WTC11 (cell line): ENCODE measurements around the gene NUP62. TPM values are rescaled to one million over a fixed set of nuclear protein-coding genes. Genes with fewer than 3 reads are reported as not detected.

ENCODE experiments used
- ATAC-seq: fragments of 200-7000 bp; cut with Tn5 transposase; 2 replicates; pipeline ENCODE4 v1.10.0; 2021; ENCODE audit warnings: mild to moderate bottlenecking, moderate library complexity
- CTCF ChIA-PET: fragments of 300-600 bp; sonication (Branson Sonifier 250); formaldehyde crosslinking; loops from one replicate; lab custom pipeline; 2021; ENCODE audit warnings: antibody characterized with exemption; lab: Charles Lee
- POLR2A ChIA-PET: fragments of 350-600 bp; sonication (Branson Sonifier 250); formaldehyde crosslinking; loops from one replicate; lab custom pipeline; 2021; ENCODE audit warnings: antibody characterized with exemption; lab: Charles Lee
- DNase-seq: peaks from one replicate; pipeline ENCODE4 v3.0.0; 2021; ENCODE audit warnings: low spot score
- H3K27ac Mint-ChIP-seq: 2 replicates; pipeline ENCODE4 v1.8.0; 2021; ENCODE audit warnings: mixed read lengths
- H3K27me3 Mint-ChIP-seq: 2 replicates; pipeline ENCODE4 v1.8.0; 2021; ENCODE audit warnings: low read depth, mild to moderate bottlenecking, moderate library complexity, mixed read lengths
- H3K36me3 Mint-ChIP-seq: 2 replicates; pipeline ENCODE4 v1.8.0; 2021; ENCODE audit warnings: mixed read lengths
- H3K4me1 Mint-ChIP-seq: 2 replicates; pipeline ENCODE4 v1.8.0; 2022; ENCODE audit warnings: mixed read lengths
- H3K4me3 Mint-ChIP-seq: 2 replicates; pipeline ENCODE4 v1.8.0; 2021; ENCODE audit warnings: mild to moderate bottlenecking, moderate library complexity, mixed read lengths
- H3K9me3 Mint-ChIP-seq: 2 replicates; pipeline ENCODE4 v1.8.0; 2021; ENCODE audit warnings: mixed read lengths
- ATF3 ChIP-seq: sonication (generic); formaldehyde crosslinking; conservative IDR thresholded peaks from 2 replicates; pipeline ENCODE4 v1.8.1; 2022; ENCODE audit warnings: mild to moderate bottlenecking, missing genetic modification reagents
- CREM ChIP-seq: sonication (generic); formaldehyde crosslinking; IDR thresholded peaks from 2 replicates; pipeline ENCODE4 v1.8.1; 2022; ENCODE audit warnings: mild to moderate bottlenecking, missing genetic modification reagents, moderate library complexity
- CTCF ChIP-seq: fragments of 200-600 bp; IDR thresholded peaks from 2 replicates; pipeline ENCODE4 v1.8.0; 2022; ENCODE audit warnings: antibody characterized with exemption
- ELF4 ChIP-seq: sonication (generic); formaldehyde crosslinking; IDR thresholded peaks from 2 replicates; pipeline ENCODE4 v1.8.1; 2022; ENCODE audit warnings: low read depth, mild to moderate bottlenecking, moderate library complexity, missing genetic modification reagents
- EMX1 ChIP-seq: fragments of 250-450 bp; sonication (Bioruptor Pico); IDR thresholded peaks from 2 replicates; pipeline ENCODE4 v1.8.0; 2021; ENCODE audit warnings: mild to moderate bottlenecking
- ERG ChIP-seq: fragments of 250-450 bp; sonication (Bioruptor Pico); IDR thresholded peaks from 2 replicates; pipeline ENCODE4 v1.8.0; 2021; ENCODE audit warnings: mild to moderate bottlenecking
- FOXK1 ChIP-seq: sonication (generic); formaldehyde crosslinking; IDR thresholded peaks from 2 replicates; pipeline ENCODE4 v1.8.0; 2022; ENCODE audit warnings: mild to moderate bottlenecking, moderate library complexity, missing genetic modification reagents
- HMGA2 ChIP-seq: fragments of 250-450 bp; sonication (Bioruptor Pico); IDR thresholded peaks from 2 replicates; pipeline ENCODE4 v1.4.0; 2021; ENCODE audit warnings: mild to moderate bottlenecking, moderate library complexity
- IRF1 ChIP-seq: sonication (generic); formaldehyde crosslinking; IDR thresholded peaks from 2 replicates; pipeline ENCODE4 v1.8.0; 2023; ENCODE audit warnings: missing genetic modification reagents
- JAZF1 ChIP-seq: fragments of 250-450 bp; sonication (Bioruptor Pico); IDR thresholded peaks from 2 replicates; pipeline ENCODE4 v1.9.0; 2021; ENCODE audit warnings: moderate library complexity, mild to moderate bottlenecking, inconsistent platforms
- NFE2L1 ChIP-seq: sonication (generic); formaldehyde crosslinking; IDR thresholded peaks from 2 replicates; pipeline ENCODE4 v1.8.1; 2023; ENCODE audit warnings: missing genetic modification reagents
- NR3C1 ChIP-seq: sonication (generic); formaldehyde crosslinking; conservative IDR thresholded peaks from 2 replicates; pipeline ENCODE4 v1.8.1; 2023; ENCODE audit warnings: low read depth, mild to moderate bottlenecking, missing genetic modification reagents
- STAT6 ChIP-seq: sonication (generic); formaldehyde crosslinking; conservative IDR thresholded peaks from 2 replicates; pipeline ENCODE4 v1.8.1; 2023; ENCODE audit warnings: mild to moderate bottlenecking, low read depth, missing genetic modification reagents, moderate library complexity
- TEAD1 ChIP-seq: sonication (generic); formaldehyde crosslinking; IDR thresholded peaks from 2 replicates; pipeline ENCODE4 v1.8.0; 2022; ENCODE audit warnings: mild to moderate bottlenecking, missing genetic modification reagents
- TP53 ChIP-seq: sonication (generic); formaldehyde crosslinking; IDR thresholded peaks from 2 replicates; pipeline ENCODE4 v1.8.1; 2023; ENCODE audit warnings: mild to moderate bottlenecking, missing genetic modification reagents
- USF1 ChIP-seq: sonication (generic); formaldehyde crosslinking; IDR thresholded peaks from 2 replicates; pipeline ENCODE4 v1.8.0; 2022; ENCODE audit warnings: mild to moderate bottlenecking, missing genetic modification reagents
- USF2 ChIP-seq: sonication (generic); formaldehyde crosslinking; IDR thresholded peaks from 2 replicates; pipeline ENCODE4 v1.8.1; 2023; ENCODE audit warnings: mild to moderate bottlenecking, missing genetic modification reagents, moderate library complexity
- ZNF232 ChIP-seq: sonication (generic); formaldehyde crosslinking; IDR thresholded peaks from 2 replicates; pipeline ENCODE4 v1.8.0; 2022; ENCODE audit warnings: mild to moderate bottlenecking, missing genetic modification reagents
- ZNF512 ChIP-seq: sonication (generic); formaldehyde crosslinking; IDR thresholded peaks from 2 replicates; pipeline ENCODE4 v1.8.1; 2022; ENCODE audit warnings: missing genetic modification reagents, borderline replicate concordance
- total RNA-seq: library from RNA; stranded (reverse); gene quantifications from 3 replicates; pipeline ENCODE4 v1.2.3, GENCODE V29; 2021

Gene NUP62
- total RNA-seq, 1 experiment from 2014 or later: 87.1 TPM

GRCh38 chr19:49878744-49879070, 50.6 kb downstream of the NUP62 start (continued):
- TF ChIP-seq CTCF (no peak), HMGA2 (CRISPR knock-in tag) (no peak), ZNF512 (no peak), NR3C1 (CRISPR knock-in tag) (no peak), ZNF232 (CRISPR knock-in tag) (no peak)
- TF ChIP-seq, all 79 proteins: peak for 0

- H3K4me1 Mint-ChIP-seq: peaks cover 23% of the 10 kb centered on the region
- peak overlapping the region; percentile 100 for H3K27ac Mint-ChIP-seq
- ATAC-seq (peak; percentile 77), DNase-seq (peak; percentile 99)
- CTCF ChIA-PET: interaction anchor here (1.0 to 1.9 kb wide), 4 partner anchors 9 to 15 kb away, joined by 3 to 12 read pairs (median 4); no protein-coding TSS in a partner anchor
- no peak overlapping the region for H3K4me3 Mint-ChIP-seq
- H3K9me3 Mint-ChIP-seq: no peaks in the 10 kb centered on the region
- no peaks in the 10 kb centered on the region for H3K27me3 Mint-ChIP-seq
- peaks cover 38% of the 10 kb centered on the region for H3K36me3 Mint-ChIP-seq
- POLR2A ChIA-PET: interaction anchor here (1.2 to 2.2 kb wide), 4 partner anchors 12 to 202 kb away, joined by 3 to 9 read pairs (median 6); partner anchors contain the start of genes ATF5, NUP62 and PTOV1
- no peak for TF ChIP-seq ATF3 (CRISPR knock-in tag)
- no peak for TF ChIP-seq STAT6 (CRISPR knock-in tag)
- 0 out of 2 replicates have a peak, but pooled peaks have one; percentile 63 for TF ChIP-seq EMX1 (CRISPR knock-in tag)
- TF ChIP-seq TP53: no peak
These were observed 51.2 kb downstream of the NUP62 start for GRCh38 chr19:49877879-49878743.

GRCh38 chr19:49877020-49877878, 52.1 kb downstream of the NUP62 start, which contains the start of the genes AKT1S1 and TBC1D17:
Gene AKT1S1 (minus strand): TSS chr19:49877355. CDS start chr19:49873295, 4,060 bp downstream.
Gene TBC1D17 (plus strand): TSS chr19:49877702. CDS start chr19:49877724, 22 bp downstream.
- CTCF ChIA-PET: interaction anchor here (1.0 to 1.9 kb wide), 4 partner anchors 8 to 14 kb away, joined by 3 to 12 read pairs (median 3); no protein-coding TSS in a partner anchor
- peaks cover 23% of the 10 kb centered on the region for H3K4me1 Mint-ChIP-seq
- peak within 1 kb of the TSS; percentile 100 for H3K27ac Mint-ChIP-seq
- H3K4me3 Mint-ChIP-seq: no peak within 1 kb of the TSS
- H3K9me3 Mint-ChIP-seq: no peaks in the 10 kb centered on the region
- H3K36me3 Mint-ChIP-seq: peaks cover 31% of the 10 kb centered on the region
- POLR2A ChIA-PET: interaction anchor here (0.6 to 2.2 kb wide), 10 partner anchors 8 to 1087 kb away, joined by 3 to 9 read pairs (median 4); partner anchors contain the start of genes ATF5, NUP62 and PTOV1
- DNase-seq: peak; percentile 99
- no peaks in the 10 kb centered on the region for H3K27me3 Mint-ChIP-seq
- ATAC-seq: peak; percentile 64
- TF ChIP-seq ELF4 (CRISPR knock-in tag) (no peak), ERG (CRISPR knock-in tag) (0 out of 2 replicates have a peak, but pooled peaks have one; percentile 4), FOXK1 (CRISPR knock-in tag) (peak; percentile 100), NFE2L1 (CRISPR knock-in tag) (peak; percentile 63), CREM (CRISPR knock-in tag) (peak; percentile 85; the same call in 1 of the 2 replicates), USF2 (CRISPR knock-in tag) (peak; percentile 99), TEAD1 (CRISPR knock-in tag) (0 out of 2 replicates have a peak, but pooled peaks have one; percentile 17), IRF1 (CRISPR knock-in tag) (no peak), JAZF1 (CRISPR knock-in tag) (no peak), USF1 (peak; percentile 99)
